SK-N-SH treated with all-trans-retinoic acid at 6 μM for 48 hours (cell line): ENCODE measurements around the gene COL4A1.

ENCODE experiments used
- ATAC-seq: fragments of 200-7000 bp; cut with Tn5 transposase; 3 replicates; pipeline ENCODE4 v1.9.1; 2020; ENCODE audit warnings: mild to moderate bottlenecking, moderate library complexity
- ARNTL ChIP-seq: fragments of 450-650 bp; formaldehyde crosslinking; IDR thresholded peaks from 2 replicates; pipeline ENCODE4 v1.5.0; 2020; ENCODE audit warnings: low read depth, mild to moderate bottlenecking, moderate library complexity, borderline replicate concordance
- BACH2 ChIP-seq: fragments of 250-450 bp; sonication (Bioruptor Pico); IDR thresholded peaks from 2 replicates; pipeline ENCODE4 v1.9.0; 2021; ENCODE audit warnings: mild to moderate bottlenecking, borderline replicate concordance
- CSDC2 ChIP-seq: fragments of 250-450 bp; sonication (Bioruptor Pico); IDR thresholded peaks from 2 replicates; pipeline ENCODE4 v1.5.0; 2020; ENCODE audit warnings: mild to moderate bottlenecking, moderate library complexity
- CSRNP3 ChIP-seq: fragments of 250-450 bp; sonication (Bioruptor Pico); IDR thresholded peaks from 2 replicates; pipeline ENCODE4 v1.5.1; 2021; ENCODE audit warnings: mild to moderate bottlenecking, moderate library complexity
- ESRRG ChIP-seq: fragments of 250-450 bp; sonication (Bioruptor Pico); IDR thresholded peaks from 2 replicates; pipeline ENCODE4 v1.6.1; 2021; ENCODE audit warnings: mild to moderate bottlenecking
- GLIS3 ChIP-seq: fragments of 250-450 bp; sonication (Bioruptor Pico); IDR thresholded peaks from 2 replicates; pipeline ENCODE4 v1.5.0; 2020; ENCODE audit warnings: mild to moderate bottlenecking, moderate library complexity
- ISL1 ChIP-seq: fragments of 250-450 bp; sonication (Bioruptor Pico); IDR thresholded peaks from 2 replicates; pipeline ENCODE4 v2.1.2; 2022; ENCODE audit warnings: mild to moderate bottlenecking, moderate library complexity
- OSR1 ChIP-seq: fragments of 250-450 bp; sonication (Bioruptor Pico); IDR thresholded peaks from 2 replicates; pipeline ENCODE4 v1.8.0; 2022; ENCODE audit warnings: moderate library complexity, mild to moderate bottlenecking, inconsistent platforms
- PATZ1 ChIP-seq: fragments of 250-450 bp; sonication (Bioruptor Pico); IDR thresholded peaks from 2 replicates; pipeline ENCODE4 v1.8.0; 2020; ENCODE audit warnings: mild to moderate bottlenecking, moderate library complexity, borderline replicate concordance
- POU6F1 ChIP-seq: fragments of 250-450 bp; sonication (Bioruptor Pico); IDR thresholded peaks from 2 replicates; pipeline ENCODE4 v1.8.0; 2021; ENCODE audit warnings: low read depth, mild to moderate bottlenecking, moderate library complexity, borderline replicate concordance
- PPARA ChIP-seq: fragments of 250-450 bp; sonication (Bioruptor Pico); IDR thresholded peaks from 2 replicates; pipeline ENCODE4 v1.5.0; 2020; ENCODE audit warnings: mild to moderate bottlenecking, borderline replicate concordance
- RARB ChIP-seq: fragments of 250-450 bp; sonication (Bioruptor Pico); IDR thresholded peaks from 2 replicates; pipeline ENCODE4 v1.8.0; 2021; ENCODE audit warnings: mild to moderate bottlenecking, moderate library complexity
- TCF4 ChIP-seq: fragments of 250-450 bp; sonication (Bioruptor Pico); IDR thresholded peaks from 2 replicates; pipeline ENCODE4 v1.8.0; 2021; ENCODE audit warnings: mild to moderate bottlenecking, moderate library complexity, borderline replicate concordance
- TOX ChIP-seq: fragments of 250-450 bp; sonication (Bioruptor Pico); IDR thresholded peaks from 2 replicates; pipeline ENCODE4 v1.8.0; 2021; ENCODE audit warnings: mild to moderate bottlenecking, moderate library complexity, borderline replicate concordance
- ZFP3 ChIP-seq: fragments of 250-450 bp; sonication (Bioruptor Pico); IDR thresholded peaks from 2 replicates; pipeline ENCODE4 v1.5.0; 2020; ENCODE audit warnings: mild to moderate bottlenecking, moderate library complexity
- ZFP30 ChIP-seq: fragments of 450-650 bp; formaldehyde crosslinking; IDR thresholded peaks from 2 replicates; pipeline ENCODE4 v1.5.0; 2022; ENCODE audit warnings: mild to moderate bottlenecking, moderate library complexity
- ZNF565 ChIP-seq: fragments of 450-650 bp; formaldehyde crosslinking; conservative IDR thresholded peaks from 2 replicates; pipeline ENCODE4 v1.5.0; 2020; ENCODE audit warnings: low read depth, mild to moderate bottlenecking, moderate library complexity
- ZNF8 ChIP-seq: fragments of 450-650 bp; formaldehyde crosslinking; IDR thresholded peaks from 2 replicates; pipeline ENCODE4 v1.5.0; 2020; ENCODE audit warnings: mild to moderate bottlenecking, moderate library complexity
- TF ChIP-seq, protein P1 (sequence below): fragments of 250-450 bp; sonication (Bioruptor Pico); IDR thresholded peaks from 2 replicates; pipeline ENCODE4 v1.5.0; 2020; ENCODE audit warnings: mild to moderate bottlenecking, moderate library complexity
- TF ChIP-seq, protein P2 (sequence below): fragments of 250-450 bp; sonication (Bioruptor Pico); IDR thresholded peaks from 2 replicates; pipeline ENCODE4 v1.5.1; 2020; ENCODE audit warnings: low read depth, mild to moderate bottlenecking, moderate library complexity

COL4A1 gene

GRCh38 chr13:110330491-110331011 lies 23.6 kb upstream of the COL4A1 start:
- TF ChIP-seq ZNF8 (no peak), RARB (CRISPR knock-in tag) (no peak), TOX (no peak), CSDC2 (CRISPR knock-in tag) (no peak), TCF4 (CRISPR knock-in tag) (no peak), CSRNP3 (CRISPR knock-in tag) (no peak), ESRRG (CRISPR knock-in tag) (no peak), OSR1 (CRISPR knock-in tag) (no peak)
- TF ChIP-seq, protein P1, sequence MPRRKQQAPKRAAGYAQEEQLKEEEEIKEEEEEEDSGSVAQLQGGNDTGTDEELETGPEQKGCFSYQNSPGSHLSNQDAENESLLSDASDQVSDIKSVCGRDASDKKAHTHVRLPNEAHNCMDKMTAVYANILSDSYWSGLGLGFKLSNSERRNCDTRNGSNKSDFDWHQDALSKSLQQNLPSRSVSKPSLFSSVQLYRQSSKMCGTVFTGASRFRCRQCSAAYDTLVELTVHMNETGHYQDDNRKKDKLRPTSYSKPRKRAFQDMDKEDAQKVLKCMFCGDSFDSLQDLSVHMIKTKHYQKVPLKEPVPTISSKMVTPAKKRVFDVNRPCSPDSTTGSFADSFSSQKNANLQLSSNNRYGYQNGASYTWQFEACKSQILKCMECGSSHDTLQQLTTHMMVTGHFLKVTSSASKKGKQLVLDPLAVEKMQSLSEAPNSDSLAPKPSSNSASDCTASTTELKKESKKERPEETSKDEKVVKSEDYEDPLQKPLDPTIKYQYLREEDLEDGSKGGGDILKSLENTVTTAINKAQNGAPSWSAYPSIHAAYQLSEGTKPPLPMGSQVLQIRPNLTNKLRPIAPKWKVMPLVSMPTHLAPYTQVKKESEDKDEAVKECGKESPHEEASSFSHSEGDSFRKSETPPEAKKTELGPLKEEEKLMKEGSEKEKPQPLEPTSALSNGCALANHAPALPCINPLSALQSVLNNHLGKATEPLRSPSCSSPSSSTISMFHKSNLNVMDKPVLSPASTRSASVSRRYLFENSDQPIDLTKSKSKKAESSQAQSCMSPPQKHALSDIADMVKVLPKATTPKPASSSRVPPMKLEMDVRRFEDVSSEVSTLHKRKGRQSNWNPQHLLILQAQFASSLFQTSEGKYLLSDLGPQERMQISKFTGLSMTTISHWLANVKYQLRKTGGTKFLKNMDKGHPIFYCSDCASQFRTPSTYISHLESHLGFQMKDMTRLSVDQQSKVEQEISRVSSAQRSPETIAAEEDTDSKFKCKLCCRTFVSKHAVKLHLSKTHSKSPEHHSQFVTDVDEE (CRISPR knock-in tag), result no peak
- peak; percentile 43; the same call in 2 of the 3 replicates for ATAC-seq

- peak; percentile 35; the same call in 1 of the 3 replicates for ATAC-seq
- TF ChIP-seq PPARA (CRISPR knock-in tag), result no peak
- TF ChIP-seq ZFP3 (CRISPR knock-in tag), result no peak
- TF ChIP-seq OSR1 (CRISPR knock-in tag), result no peak
- TF ChIP-seq ISL1 (CRISPR knock-in tag), result no peak
- TF ChIP-seq ZNF565 (CRISPR knock-in tag), result no peak
- TF ChIP-seq GLIS3 (CRISPR knock-in tag), result no peak
- TF ChIP-seq, protein P2, sequence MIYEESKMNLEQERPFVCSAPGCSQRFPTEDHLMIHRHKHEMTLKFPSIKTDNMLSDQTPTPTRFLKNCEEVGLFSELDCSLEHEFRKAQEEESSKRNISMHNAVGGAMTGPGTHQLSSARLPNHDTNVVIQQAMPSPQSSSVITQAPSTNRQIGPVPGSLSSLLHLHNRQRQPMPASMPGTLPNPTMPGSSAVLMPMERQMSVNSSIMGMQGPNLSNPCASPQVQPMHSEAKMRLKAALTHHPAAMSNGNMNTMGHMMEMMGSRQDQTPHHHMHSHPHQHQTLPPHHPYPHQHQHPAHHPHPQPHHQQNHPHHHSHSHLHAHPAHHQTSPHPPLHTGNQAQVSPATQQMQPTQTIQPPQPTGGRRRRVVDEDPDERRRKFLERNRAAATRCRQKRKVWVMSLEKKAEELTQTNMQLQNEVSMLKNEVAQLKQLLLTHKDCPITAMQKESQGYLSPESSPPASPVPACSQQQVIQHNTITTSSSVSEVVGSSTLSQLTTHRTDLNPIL (CRISPR knock-in tag), result no peak
- no peak for TF ChIP-seq POU6F1 (CRISPR knock-in tag)
- no peak for TF ChIP-seq RARB (CRISPR knock-in tag)
- TF ChIP-seq, all 23 proteins: peak for 0
Measured at GRCh38 chr13:110329798-110330461, 23.0 kb upstream of the COL4A1 start.

GRCh38 chr13:110329258-110329657 lies 22.3 kb upstream of the COL4A1 start:
- no peak for TF ChIP-seq ZNF8
- TF ChIP-seq GLIS3 (CRISPR knock-in tag), result no peak
- TF ChIP-seq ZNF565 (CRISPR knock-in tag), result no peak
- no peak for TF ChIP-seq BACH2 (CRISPR knock-in tag)
- no peak for TF ChIP-seq OSR1 (CRISPR knock-in tag)
- no peak for TF ChIP-seq POU6F1 (CRISPR knock-in tag)
- TF ChIP-seq ESRRG (CRISPR knock-in tag), result no peak
- TF ChIP-seq ARNTL, result no peak
- TF ChIP-seq CSDC2 (CRISPR knock-in tag), result no peak
- no peak for TF ChIP-seq ISL1 (CRISPR knock-in tag)
- no peak for TF ChIP-seq ZFP30
- no peak for TF ChIP-seq PATZ1 (CRISPR knock-in tag)
- no peak for TF ChIP-seq ZFP3 (CRISPR knock-in tag)
- TF ChIP-seq TCF4 (CRISPR knock-in tag), result no peak
- ATAC-seq, result no peak
